ENCODE measurements around the gene TAS2R50. TPM values are rescaled to one million over a fixed set of nuclear protein-coding genes. Genes with fewer than 3 reads are reported as not detected.
"Not testable (repeated sequence)": the region's sequence is repeated elsewhere in the genome, so short reads cannot be mapped to it uniquely, and the experiment has no call there.

The TAS2R50 gene
- not detected for polyA plus RNA-seq (ENCODE audit: insufficient read length)

- DNase-seq (ENCODE audit: low read depth), result no peak
Measured at GRCh38 chr12:10986812-10987211, at the start of gene TAS2R50. TAS2R50 (minus strand) TSS chr12:10986912; CDS start chr12:10986860, 52 bp downstream.

- not testable (repeated sequence) for DNase-seq (ENCODE audit: low read depth)
Measured at GRCh38 chr12:11033959-11034358, 47.2 kb upstream of the TAS2R50 start.

DNA sequence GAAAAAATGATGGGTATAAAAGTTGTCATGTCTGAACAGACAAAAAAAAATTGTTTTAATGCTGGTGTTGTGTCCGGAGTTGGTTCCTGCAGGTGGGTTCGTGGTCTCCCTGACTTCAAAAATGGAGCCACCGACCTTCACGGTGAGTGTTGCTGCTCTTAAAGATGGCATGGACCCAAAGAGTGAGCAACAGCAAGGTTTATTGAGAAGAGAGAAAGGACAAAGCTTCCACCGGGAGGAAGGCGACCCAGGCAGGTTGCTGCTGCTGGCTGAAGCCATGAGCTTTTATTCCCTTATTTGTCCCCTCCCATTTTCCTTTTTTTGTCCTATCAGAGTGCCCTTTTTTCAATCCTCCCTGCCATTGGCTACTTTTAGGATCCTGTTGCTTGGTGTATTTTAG, 44.6 kb upstream of the TAS2R50 start, which contains the start of gene TAS2R31:
TAS2R31 (minus strand) TSS at position 101 of the 400 bp plus-strand sequence; CDS start at position 29, 72 bp downstream.
- no peak for DNase-seq (ENCODE audit: low read depth)

GRCh38 chr12:11026118-11026517, 39.4 kb upstream of the TAS2R50 start:
- no peak for DNase-seq (ENCODE audit: low read depth)

GRCh38 chr12:11023387-11023786, 36.7 kb upstream of the TAS2R50 start:
- no peak for DNase-seq (ENCODE audit: low read depth)

GRCh38 chr12:11022520-11022919, 35.8 kb upstream of the TAS2R50 start, which contains the start of gene TAS2R19:
TAS2R19 (minus strand) TSS chr12:11022620; CDS start chr12:11022571, 49 bp downstream.
- no peak for DNase-seq (ENCODE audit: low read depth)

DNA sequence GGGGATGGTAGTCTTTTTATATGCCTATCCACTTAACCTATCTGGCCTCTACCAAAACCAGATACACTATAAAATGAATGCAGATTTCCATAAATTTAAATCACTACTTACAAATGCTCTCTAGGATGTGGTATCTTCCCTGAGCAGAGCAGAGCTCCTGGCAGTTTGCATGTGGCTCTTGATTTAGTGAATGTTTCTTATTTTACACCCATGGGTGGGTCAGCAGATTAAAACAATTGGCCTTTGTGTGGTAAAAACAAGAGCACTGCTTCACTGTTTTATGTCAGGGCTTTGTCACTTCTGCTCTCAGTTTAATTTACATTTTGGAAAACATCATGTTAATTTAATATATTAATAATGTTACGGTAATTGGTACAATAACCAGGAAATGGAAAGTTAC, 30.2 kb upstream of the TAS2R50 start:
- DNase-seq (ENCODE audit: low read depth), result no peak

DNA sequence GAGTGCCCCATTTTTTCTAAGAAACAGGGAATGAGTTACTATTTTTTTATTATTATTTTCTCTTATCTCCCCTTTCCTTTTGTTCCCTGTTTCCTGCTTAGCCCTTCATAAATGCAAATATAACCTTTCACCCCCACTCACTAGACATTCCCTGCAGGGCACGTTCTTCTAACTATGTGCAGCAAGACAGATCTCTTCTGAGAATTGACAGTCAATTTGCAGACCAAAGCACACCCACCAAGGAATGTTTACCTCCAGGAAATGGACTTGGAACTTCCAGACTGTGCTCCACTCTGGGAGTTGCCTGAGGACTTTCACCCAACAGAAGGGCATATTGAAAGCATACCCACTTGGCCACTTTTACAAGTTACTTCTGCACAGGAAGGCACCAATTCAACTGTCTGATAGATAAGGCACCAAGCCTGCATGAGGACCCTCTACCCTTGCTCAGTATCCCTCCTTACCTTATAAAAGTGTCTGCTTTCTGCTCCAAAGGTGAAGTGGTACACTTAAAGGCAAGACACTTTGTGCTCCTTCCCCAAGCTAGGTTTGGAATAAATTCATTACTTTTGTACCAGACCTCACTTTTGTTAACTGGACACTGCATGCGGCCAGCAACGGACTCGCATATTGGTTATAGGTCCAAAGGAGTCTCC, 29.2 kb upstream of the TAS2R50 start:
- no peak for DNase-seq (ENCODE audit: low read depth)

DNA sequence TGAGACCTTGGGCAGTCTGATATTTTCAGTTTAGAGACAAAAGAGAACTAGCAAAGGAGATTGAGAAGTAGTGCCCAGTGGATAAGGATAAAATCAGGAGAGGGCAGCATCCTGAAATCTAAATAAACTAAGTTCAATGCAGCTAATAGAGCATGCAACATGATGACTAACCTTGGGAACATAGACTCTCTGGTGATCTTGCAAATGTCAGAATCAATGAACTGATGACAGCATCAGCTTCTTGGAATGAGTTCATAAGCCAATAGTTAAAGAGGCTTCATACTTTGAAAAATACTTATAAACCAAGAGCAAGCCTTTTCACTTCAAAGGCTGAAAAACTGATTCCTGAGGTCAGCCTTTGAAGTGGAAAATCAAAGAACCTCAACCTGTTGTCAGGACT, 27.5 kb upstream of the TAS2R50 start:
- no peak for DNase-seq (ENCODE audit: low read depth)

GRCh38 chr12:11007608-11008007, 20.9 kb upstream of the TAS2R50 start:
- DNase-seq (ENCODE audit: low read depth), result no peak

DNA sequence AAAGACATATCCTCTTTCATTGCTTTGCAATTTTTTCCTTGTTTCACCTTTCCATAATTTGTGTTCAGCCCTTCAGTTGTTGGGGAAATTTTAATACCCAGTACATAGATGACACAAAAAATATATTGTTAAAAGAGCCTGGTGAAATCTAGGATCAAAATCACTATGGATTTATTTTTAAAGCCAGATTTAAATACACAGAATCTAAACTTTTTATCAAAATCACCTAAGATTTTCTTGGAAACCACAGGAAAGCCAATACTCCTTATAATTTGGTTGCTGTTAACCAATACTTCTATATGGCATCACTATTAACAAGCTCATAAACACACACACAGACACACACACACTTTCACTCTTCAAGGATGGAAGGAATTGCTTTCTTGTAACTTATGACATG, 11.5 kb upstream of the TAS2R50 start, which contains the start of gene TAS2R20:
TAS2R20 (minus strand) TSS at position 101 of the 400 bp plus-strand sequence. CDS start 429 bp downstream, outside the sequence.
- DNase-seq (ENCODE audit: low read depth), result no peak

- no peak for DNase-seq (ENCODE audit: low read depth)
Measured at GRCh38 chr12:10994307-10994706, 7.6 kb upstream of the TAS2R50 start.

- no peak for DNase-seq (ENCODE audit: low read depth)
Measured at GRCh38 chr12:10989107-10989506, 2.4 kb upstream of the TAS2R50 start.

GRCh38 chr12:10982244-10982643, 4.5 kb downstream of the TAS2R50 start:
- no peak for DNase-seq (ENCODE audit: low read depth)

- no peak for DNase-seq (ENCODE audit: low read depth)
Measured at GRCh38 chr12:10974965-10975364, 11.7 kb downstream of the TAS2R50 start.

GRCh38 chr12:10968765-10969456, 17.8 kb downstream of the TAS2R50 start:
- DNase-seq (ENCODE audit: low read depth), result no peak

- no peak for DNase-seq (ENCODE audit: low read depth)
Measured at GRCh38 chr12:10967409-10967808, 19.3 kb downstream of the TAS2R50 start.

GRCh38 chr12:10966314-10966713, 20.4 kb downstream of the TAS2R50 start:
- DNase-seq (ENCODE audit: low read depth), result no peak

DNA sequence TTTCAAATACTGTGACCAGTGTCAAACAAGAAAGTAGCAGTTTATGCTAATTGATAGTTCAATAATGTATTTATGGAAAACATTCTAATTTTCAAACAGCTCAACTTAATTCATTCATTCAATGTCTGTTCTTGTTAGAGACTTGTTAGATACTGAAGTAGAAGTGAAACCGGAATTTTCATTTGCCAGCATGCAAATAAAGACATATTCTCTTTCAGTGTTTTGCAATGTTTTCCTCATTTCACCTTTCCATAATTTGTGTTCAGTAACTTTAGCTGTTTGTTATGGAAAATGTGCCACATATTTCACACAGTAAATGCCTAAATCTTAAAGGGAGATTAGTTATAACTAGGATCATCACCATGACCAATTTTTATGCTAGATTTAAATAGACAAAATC, 21.2 kb downstream of the TAS2R50 start:
- no peak for DNase-seq (ENCODE audit: low read depth)

GRCh38 chr12:10960211-10960610, 26.5 kb downstream of the TAS2R50 start:
- DNase-seq (ENCODE audit: low read depth), result no peak

DNA sequence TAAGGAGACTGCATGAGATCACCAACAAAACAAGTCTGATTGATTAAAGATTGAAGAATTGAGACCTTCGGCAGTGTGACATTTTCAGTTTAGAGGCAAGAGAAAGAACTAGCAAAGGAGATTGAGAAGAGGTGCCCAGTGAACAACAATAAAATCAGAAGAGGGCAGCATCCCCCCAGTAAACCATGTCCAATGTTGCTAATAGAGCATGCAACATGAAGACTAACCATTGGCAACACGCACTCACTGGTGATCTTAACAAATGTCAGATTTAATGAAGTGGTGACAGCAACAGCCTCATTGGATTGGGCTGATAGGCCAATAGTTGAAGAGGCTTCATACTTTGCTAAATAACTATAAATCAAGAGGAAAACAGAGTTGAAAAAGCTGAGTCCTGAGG, 26.9 kb downstream of the TAS2R50 start:
- no peak for DNase-seq (ENCODE audit: low read depth)

DNA sequence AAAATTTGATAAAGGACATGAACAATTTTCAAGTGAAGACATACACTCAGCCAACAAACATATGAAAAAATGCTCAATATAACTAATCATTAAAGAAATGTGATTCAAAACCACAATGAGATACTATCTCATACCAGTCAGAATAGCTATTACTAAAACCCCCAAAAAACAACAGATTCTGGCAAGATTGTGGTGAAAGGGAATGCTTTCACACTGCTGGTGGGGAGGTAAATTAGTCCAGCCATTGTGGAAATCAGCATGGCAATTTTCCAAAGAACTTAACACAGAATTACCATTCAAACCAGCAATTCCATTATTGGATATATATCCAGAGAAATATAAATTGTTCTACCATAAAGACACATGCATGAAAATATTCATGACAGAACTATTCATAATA, 29.0 kb downstream of the TAS2R50 start:
- DNase-seq (ENCODE audit: low read depth), result no peak

GRCh38 chr12:10956085-10956484, 30.6 kb downstream of the TAS2R50 start:
- no peak for DNase-seq (ENCODE audit: low read depth)

Measured in forelimb muscle (tissue), 1 donor.